GM21576 (cell line): ENCODE measurements around the gene FGFR3.

ENCODE experiments used
- ATAC-seq: cut with Tn5 transposase; IDR thresholded peaks from one replicate; pipeline ENCODE4 v1.9.1; 2021; ENCODE audit warnings: mild to moderate bottlenecking, moderate library complexity; ENCODE audit not compliant: unreplicated experiment

The FGFR3 gene

DNA sequence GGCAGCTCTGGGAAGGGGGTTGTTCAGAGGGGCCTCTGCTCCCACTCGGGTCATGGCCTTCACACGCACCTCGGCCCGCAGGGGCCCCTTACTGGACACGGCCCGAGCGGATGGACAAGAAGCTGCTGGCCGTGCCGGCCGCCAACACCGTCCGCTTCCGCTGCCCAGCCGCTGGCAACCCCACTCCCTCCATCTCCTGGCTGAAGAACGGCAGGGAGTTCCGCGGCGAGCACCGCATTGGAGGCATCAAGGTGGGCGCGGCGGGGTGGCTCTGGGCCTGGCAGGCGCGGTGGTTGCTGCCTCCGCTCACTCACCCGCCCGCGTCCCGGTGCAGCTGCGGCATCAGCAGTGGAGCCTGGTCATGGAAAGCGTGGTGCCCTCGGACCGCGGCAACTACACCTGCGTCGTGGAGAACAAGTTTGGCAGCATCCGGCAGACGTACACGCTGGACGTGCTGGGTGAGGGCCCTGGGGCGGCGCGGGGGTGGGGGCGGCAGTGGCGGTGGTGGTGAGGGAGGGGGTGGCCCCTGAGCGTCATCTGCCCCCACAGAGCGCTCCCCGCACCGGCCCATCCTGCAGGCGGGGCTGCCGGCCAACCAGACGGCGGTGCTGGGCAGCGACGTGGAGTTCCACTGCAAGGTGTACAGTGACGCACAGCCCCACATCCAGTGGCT lies 8.3 kb downstream of the FGFR3 start:
- ATAC-seq = no peak

DNA sequence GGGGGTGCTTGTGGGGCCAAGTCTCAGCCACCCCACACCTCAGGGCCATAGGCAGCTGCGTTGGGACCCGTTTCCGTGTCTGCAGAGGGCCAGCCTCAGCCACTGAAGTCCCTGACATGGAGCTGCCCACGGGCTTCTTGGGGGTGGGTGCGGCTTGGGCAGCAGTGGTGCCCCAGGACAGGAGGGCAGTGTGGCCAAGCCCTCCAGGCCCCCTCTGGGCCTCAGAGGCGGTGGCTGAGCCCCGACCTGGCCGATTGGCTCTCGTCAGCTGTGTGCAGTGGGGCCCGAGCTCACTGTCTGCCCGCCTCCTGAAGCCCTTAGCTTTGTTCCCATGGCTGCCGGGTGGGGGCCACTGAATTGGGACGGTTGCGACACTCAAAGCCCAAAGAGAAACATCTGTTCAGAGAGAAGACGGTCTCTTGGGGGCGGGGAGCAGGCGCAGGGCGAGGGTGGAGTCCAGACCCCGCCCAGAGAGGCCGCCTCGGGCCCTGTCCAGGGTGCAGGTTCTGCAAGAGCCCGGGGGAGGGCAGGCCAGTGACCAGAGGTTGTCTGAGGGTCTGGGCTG lies 9.1 kb downstream of the FGFR3 start:
- ATAC-seq = no peak

DNA sequence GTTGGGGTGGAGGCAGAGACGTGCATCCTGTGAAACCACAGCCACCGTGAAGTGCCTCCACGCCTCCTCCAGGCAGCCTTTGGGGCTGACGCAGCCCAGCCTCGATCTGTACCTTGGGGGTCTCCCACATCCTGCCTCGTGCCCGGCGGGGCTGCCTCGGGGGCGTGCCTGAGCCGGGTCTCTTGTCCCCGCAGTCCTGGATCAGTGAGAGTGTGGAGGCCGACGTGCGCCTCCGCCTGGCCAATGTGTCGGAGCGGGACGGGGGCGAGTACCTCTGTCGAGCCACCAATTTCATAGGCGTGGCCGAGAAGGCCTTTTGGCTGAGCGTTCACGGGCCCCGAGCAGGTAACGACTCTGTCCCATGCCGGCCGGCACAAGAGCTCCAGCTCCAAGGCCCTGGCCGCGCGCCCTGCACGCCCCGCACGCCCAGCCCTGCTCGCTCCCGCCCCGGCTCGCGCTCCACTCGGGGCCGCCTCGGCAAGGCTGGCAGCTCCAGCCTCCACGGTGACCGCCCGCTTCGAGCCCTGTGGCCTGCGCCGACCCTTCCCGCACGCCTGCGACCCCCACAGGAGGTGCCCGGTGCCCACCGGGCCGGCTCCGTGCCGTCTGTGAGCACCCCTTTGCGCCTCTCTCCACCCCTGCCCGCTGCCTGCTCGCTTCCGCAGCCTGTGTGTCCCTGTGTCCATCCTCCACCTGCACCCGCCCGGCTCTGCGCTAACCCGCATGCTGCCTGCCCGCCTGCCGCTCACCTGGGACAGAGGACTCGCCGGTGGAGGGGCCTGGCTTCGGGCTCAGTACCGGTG lies 9.8 kb downstream of the FGFR3 start:
- no peak for ATAC-seq

DNA sequence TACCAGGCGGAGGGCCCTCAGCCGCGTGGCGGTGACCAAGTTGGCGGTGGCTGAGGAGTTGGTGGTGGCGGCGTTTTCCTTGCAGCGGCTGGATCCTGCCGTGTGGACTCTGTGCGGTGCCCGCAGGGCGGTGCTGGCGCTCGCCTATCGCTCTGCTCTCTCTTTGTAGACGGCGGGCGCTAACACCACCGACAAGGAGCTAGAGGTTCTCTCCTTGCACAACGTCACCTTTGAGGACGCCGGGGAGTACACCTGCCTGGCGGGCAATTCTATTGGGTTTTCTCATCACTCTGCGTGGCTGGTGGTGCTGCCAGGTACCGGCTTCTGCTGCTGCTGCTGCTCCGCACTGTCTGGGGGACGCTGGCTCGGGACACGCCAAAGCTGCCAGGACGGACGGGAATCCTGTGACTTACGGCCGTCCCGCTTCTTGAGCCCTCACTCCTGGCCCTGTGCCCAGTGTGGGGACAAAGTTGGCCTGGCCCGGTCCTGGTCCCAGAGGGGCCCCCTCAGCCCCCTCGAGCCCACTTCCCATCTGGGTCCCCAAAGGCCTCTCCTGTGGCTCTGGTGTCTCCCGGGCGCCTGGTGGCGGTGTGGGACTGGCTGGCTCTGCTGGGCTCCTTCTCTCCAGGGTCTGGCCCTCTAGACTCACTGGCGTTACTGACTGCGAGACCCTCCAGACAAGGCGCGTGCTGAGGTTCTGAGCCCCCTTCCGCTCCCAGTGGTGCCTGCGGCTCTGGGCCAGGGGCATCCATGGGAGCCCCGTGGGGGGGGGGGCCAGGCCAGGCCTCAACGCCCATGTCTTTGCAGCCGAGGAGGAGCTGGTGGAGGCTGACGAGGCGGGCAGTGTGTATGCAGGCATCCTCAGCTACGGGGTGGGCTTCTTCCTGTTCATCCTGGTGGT lies 10.7 kb downstream of the FGFR3 start:
- ATAC-seq = no peak

DNA sequence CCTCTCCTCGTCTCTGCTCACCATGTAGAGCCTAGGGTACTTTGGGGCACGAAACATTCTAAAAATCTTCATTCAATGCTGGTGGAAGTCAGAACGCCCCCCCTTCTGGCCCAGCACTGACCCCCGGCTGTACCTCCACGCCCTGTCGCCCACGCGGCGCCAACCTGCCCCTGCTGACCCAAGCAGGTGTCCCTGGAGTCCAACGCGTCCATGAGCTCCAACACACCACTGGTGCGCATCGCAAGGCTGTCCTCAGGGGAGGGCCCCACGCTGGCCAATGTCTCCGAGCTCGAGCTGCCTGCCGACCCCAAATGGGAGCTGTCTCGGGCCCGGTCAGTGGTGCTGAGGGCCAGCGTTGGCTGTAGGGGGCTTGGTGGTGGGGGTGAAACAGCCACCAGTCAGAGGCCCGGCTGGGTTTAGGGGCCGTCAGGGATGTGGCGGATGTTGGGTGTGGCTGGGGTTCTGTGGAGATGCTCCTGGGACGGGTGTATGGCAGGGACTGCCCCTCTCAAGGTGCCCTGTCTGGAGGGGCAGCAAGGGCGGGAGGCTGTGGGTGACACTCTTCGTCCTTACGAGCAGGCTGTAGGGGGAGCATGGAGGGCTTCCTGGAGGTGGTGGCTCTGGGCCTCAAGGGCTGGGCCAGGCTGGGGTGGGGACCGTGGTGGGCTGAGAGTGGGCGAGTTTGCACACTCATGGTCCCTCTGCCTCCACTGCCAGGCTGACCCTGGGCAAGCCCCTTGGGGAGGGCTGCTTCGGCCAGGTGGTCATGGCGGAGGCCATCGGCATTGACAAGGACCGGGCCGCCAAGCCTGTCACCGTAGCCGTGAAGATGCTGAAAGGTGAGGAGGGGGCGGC lies 11.8 kb downstream of the FGFR3 start:
- no peak for ATAC-seq

DNA sequence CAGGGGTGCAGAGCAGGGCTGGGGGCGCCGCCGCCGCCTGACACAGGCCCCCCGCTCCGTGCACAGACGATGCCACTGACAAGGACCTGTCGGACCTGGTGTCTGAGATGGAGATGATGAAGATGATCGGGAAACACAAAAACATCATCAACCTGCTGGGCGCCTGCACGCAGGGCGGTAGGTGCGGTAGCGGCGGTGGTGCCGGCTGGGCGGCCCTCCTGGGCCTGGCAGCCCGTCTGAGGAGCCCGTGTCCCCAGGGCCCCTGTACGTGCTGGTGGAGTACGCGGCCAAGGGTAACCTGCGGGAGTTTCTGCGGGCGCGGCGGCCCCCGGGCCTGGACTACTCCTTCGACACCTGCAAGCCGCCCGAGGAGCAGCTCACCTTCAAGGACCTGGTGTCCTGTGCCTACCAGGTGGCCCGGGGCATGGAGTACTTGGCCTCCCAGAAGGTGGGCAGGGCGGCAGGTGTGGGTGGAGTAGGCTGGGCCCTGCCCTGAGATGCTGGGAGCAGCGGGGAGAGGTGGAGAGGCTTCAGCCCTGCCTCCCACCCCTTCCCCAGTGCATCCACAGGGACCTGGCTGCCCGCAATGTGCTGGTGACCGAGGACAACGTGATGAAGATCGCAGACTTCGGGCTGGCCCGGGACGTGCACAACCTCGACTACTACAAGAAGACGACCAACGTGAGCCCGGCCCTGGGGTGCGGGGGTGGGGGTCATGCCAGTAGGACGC lies 12.6 kb downstream of the FGFR3 start:
- ATAC-seq = no peak

DNA sequence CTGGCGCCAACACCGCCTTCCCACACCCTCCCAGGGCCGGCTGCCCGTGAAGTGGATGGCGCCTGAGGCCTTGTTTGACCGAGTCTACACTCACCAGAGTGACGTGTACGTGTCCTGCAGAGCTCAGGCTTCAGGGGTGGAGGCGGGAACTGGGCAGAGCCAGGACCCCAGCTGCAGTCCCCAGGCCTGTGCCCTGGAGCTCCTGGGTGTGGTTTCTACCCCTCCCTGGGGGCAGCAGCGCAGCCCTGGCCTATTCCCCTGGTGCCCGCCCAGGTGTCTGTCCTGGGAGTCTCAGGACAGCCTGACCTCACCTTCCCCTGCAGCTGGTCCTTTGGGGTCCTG lies 13.1 kb downstream of the FGFR3 start:
- no peak for ATAC-seq

DNA sequence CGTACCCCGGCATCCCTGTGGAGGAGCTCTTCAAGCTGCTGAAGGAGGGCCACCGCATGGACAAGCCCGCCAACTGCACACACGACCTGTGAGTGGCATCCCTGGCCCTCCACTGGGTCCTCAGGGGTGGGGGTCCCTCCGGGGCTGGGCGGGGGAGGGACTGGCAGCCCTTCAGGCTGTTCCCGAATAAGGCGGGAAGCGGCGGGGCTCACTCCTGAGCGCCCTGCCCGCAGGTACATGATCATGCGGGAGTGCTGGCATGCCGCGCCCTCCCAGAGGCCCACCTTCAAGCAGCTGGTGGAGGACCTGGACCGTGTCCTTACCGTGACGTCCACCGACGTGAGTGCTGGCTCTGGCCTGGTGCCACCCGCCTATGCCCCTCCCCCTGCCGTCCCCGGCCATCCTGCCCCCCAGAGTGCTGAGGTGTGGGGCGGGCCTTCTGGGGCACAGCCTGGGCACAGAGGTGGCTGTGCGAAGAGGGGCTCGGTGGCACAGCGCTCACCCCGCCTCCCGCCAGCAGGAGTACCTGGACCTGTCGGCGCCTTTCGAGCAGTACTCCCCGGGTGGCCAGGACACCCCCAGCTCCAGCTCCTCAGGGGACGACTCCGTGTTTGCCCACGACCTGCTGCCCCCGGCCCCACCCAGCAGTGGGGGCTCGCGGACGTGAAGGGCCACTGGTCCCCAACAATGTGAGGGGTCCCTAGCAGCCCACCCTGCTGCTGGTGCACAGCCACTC lies 13.7 kb downstream of the FGFR3 start:
- no peak for ATAC-seq

DNA sequence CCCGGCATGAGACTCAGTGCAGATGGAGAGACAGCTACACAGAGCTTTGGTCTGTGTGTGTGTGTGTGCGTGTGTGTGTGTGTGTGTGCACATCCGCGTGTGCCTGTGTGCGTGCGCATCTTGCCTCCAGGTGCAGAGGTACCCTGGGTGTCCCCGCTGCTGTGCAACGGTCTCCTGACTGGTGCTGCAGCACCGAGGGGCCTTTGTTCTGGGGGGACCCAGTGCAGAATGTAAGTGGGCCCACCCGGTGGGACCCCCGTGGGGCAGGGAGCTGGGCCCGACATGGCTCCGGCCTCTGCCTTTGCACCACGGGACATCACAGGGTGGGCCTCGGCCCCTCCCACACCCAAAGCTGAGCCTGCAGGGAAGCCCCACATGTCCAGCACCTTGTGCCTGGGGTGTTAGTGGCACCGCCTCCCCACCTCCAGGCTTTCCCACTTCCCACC lies 14.3 kb downstream of the FGFR3 start:
- no peak for ATAC-seq

DNA sequence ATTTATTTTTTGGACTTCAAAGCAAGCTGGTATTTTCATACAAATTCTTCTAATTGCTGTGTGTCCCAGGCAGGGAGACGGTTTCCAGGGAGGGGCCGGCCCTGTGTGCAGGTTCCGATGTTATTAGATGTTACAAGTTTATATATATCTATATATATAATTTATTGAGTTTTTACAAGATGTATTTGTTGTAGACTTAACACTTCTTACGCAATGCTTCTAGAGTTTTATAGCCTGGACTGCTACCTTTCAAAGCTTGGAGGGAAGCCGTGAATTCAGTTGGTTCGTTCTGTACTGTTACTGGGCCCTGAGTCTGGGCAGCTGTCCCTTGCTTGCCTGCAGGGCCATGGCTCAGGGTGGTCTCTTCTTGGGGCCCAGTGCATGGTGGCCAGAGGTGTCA lies 15.3 kb downstream of the FGFR3 start:
- no peak for ATAC-seq

DNA sequence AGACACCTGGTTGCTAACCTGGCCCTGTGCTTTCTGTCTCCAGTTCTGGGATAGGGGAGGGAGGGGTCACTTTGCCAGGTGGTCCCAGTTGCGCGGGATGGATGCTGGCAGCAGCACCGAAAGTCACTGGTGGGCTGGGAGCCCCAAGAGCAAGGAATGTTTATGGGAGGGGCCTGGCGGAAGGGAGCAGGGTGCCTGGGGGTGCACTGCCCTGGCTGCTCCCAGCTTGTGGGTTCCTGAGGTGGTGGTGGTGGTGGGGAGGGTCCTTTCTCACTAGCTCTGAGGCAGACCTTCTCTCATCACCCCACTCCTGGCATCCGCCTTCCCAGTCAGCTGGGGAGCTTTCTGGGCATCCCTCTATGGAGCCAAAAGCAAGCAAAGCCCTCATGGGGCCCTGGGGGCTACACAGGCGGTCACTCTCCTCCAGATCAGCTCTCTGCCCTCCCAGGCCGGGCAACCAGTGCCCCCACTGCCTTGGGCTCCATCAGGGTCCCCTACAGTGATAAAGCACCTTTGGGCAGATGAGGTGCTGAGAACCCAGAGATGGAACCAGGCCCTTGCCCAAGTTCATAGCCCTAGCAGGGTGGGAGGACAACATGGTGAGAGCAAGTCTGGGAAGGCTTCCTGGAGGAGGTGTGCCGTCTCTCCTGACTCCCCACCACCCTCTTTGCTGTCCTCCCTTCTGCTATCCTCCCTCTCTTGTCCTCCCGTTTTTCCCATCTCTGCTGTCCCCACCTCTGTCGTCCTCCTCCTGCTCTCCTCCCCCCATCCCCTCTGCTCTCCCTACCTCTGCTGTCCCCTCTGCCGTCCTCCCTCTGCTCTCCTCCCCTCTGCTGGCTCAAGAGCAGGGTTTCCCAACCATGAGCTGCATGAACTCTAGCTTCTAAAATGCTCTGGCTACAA lies 16.0 kb downstream of the FGFR3 start:
- ATAC-seq = no peak

DNA sequence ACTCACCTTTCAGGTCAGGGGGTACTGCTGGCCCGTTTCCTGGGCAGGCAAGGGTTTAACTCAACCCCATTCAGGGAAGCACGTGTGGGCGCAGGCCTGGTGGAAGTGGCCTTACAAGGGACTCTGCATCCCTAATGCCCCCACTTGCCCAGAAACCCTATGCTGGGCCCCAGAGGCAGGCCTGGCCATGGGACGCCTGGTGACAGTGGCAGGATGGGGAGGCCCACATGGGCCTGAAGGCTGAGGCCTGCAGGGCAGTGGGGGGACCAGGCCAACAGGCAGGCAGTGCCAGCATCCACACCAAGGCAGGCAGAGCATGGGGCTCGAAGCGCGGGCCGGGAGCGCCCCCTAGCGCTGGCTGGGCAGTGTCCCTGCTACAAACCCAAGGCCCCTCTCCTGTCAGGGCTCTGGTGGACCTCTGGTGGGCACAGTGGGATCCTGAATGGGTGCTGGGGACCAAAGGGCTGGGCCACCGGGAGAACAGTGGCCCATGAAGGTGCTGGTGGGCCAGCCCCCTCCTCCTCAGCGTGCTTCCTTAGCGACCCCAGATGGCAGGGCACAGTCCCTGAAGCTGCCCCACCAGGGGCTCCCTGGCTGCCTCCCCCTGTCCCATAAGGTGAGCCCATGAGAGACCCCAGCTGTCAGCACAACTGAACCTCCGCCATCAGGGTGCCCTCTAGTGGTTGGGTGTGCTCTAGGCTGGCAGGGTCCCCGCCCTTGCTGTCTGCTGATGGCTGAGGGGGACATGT lies 16.8 kb downstream of the FGFR3 start:
- ATAC-seq = no peak

DNA sequence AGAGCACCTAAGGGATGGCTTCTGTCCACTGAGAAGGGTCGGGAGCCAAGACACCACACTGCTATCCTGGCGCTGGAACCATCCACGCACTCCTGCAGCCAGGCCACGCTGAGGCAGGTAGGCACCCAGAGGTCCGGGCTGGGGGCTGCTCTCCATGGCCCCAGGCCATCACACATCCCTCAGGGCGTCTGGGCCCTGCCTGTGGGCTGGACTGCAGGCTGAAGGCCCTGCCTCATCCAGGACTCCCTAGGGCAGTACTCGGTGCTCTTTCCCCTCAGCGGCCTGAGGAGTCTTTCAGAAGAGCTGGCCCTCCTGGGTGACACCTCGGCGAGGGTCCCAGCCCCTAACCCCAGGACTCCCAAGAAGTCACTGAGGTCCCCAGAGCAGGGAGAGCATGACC lies 17.7 kb downstream of the FGFR3 start:
- no peak for ATAC-seq

DNA sequence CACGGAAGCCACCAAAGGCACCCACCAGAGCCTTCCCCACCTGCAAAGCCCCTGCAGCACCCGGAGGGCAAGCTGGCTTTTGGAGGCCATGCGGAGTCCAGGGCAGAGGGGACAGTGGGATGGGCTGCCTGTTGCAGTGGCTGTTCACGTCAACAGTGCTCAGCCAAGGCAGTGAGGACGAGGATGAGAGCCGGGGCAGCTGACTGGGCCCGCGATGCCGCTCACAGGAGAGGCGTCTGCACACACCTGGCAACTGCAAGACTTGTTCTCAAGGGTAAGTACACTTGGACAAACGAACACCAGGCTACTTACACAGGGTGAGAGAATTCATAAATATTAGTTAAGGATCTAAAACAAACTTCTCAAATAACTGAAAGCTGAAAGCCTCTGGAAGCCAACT lies 19.6 kb downstream of the FGFR3 start:
- ATAC-seq = no peak

DNA sequence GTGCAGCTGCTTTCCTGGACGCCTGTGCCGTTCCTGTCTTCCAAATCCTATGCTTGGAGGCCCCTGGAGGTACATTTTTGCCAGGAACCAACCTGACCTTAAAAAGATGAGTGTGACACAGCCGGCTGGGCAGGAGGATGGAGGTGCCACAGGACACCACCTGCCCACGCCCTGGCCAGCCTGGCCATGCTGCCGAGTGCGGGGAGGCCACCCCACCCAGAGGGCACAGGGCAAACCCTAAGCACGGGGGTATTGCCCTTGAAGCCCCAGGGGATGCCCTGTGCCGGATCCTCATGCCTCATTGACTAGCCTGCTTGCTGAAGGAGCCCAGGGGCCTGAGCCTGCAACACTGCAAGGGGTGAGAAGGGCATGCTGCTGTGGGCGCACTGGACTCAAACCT lies 20.1 kb downstream of the FGFR3 start:
- no peak for ATAC-seq

DNA sequence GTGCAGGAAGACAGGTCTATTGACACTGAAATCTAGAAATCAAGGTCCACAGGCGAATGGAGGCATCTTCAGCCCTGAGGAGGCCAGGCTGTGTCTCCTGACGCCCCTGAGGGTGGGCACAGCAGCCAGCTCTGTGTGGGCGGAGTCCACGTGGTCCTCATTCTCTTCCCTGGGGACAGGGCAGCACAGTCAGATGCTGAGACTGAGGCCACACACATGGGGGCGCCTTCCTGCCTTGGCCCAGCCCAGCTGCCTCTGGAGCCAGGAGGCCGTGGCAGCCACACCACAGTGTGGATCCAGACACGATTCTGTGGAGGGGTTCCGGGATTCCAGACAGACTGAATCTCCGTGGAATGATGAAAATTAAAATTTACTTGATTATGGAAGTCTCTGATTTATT lies 20.8 kb downstream of the FGFR3 start:
- ATAC-seq = no peak

DNA sequence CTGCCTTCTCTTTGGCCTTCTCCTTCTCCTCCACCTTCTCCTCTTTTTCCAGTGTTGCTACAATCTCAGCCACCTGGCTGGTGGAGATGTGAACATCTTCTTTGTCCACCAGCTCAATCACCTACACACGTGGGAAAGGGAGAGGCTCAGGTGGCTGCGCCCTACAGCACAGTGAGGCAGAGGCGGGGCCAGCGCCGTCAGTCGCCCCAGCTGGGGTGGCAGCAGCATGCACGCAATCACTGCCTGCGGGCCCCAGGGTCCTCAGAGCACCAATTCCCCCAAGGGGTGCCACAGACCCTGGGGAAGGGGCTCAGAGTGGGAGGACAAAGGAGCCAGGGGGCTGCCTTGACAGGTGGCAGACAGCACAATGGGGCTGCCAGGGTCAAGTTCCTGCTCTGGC lies 21.4 kb downstream of the FGFR3 start:
- ATAC-seq = no peak
